ENCODE results near the gene NEMF. TPM values are rescaled to one million over a fixed set of nuclear protein-coding genes. Genes with fewer than 3 reads are reported as not detected.

Gene NEMF, protein sequence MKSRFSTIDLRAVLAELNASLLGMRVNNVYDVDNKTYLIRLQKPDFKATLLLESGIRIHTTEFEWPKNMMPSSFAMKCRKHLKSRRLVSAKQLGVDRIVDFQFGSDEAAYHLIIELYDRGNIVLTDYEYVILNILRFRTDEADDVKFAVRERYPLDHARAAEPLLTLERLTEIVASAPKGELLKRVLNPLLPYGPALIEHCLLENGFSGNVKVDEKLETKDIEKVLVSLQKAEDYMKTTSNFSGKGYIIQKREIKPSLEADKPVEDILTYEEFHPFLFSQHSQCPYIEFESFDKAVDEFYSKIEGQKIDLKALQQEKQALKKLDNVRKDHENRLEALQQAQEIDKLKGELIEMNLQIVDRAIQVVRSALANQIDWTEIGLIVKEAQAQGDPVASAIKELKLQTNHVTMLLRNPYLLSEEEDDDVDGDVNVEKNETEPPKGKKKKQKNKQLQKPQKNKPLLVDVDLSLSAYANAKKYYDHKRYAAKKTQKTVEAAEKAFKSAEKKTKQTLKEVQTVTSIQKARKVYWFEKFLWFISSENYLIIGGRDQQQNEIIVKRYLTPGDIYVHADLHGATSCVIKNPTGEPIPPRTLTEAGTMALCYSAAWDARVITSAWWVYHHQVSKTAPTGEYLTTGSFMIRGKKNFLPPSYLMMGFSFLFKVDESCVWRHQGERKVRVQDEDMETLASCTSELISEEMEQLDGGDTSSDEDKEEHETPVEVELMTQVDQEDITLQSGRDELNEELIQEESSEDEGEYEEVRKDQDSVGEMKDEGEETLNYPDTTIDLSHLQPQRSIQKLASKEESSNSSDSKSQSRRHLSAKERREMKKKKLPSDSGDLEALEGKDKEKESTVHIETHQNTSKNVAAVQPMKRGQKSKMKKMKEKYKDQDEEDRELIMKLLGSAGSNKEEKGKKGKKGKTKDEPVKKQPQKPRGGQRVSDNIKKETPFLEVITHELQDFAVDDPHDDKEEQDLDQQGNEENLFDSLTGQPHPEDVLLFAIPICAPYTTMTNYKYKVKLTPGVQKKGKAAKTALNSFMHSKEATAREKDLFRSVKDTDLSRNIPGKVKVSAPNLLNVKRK
- total RNA-seq, result 67.4 and 86.0 TPM in 2 replicates

GRCh38 chr14:49852301-49853157 lies at the start of gene NEMF:
Gene NEMF, minus strand, starts transcription at chr14:49852788. Its CDS starts 35 bp downstream, at chr14:49852753.

DNA sequence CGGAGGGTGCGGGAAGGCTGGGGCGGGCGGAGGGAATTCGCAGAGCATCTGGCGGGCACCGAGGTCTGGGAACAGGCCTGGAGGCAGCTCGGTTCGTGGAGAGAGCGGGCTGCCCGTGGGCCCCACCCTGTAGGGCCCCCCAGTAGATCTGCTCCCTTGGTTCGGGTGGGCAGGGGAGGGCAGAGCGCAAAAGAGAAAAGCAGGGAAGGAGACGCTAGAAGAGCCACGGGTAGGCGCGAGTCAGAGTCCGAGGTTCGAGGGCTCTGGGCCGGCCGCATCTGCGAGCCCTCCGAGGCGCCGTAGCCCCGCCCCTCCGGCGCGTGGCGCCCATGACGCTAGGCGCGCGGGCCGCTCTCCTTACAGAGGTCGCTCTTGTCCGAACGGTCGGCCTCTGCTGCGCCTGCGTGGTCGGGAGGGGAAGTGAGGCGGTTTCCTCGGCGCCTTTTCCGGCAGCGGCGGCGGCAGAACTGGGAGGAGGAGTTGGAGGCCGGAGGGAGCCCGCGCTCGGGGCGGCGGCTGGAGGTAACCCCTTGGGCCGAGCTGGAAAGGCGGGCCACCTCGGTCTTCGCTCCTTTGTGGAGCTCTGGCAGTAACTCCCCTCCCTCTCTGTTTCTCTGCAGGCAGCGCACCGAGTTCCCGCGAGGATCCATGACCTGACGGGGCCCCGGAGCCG lies 40.2 kb upstream of the NEMF start, which contains the start of gene ARF6:
Gene ARF6 (plus strand): TSS at position 447 of the 673 bp plus-strand sequence. CDS start 655 bp downstream, outside the sequence.

GRCh38 chr14:49767571-49768300 lies 84.9 kb downstream of the NEMF start, which contains the start of gene KLHDC2:
Gene KLHDC2, plus strand, starts transcription at chr14:49768153. Its CDS starts 316 bp downstream, at chr14:49768469.

Other genes starting within 250 kb of the NEMF start
- gene RPL36AL, start 232.2 kb downstream of the NEMF start, total RNA-seq, result 187 and 212 TPM in 2 replicates
- gene MGAT2, start 232.0 kb downstream of the NEMF start, total RNA-seq, result 101 and 102 TPM in 2 replicates
- gene DNAAF2, start 217.5 kb downstream of the NEMF start, total RNA-seq, result 7.1 and 10.4 TPM in 2 replicates
- 2.4 and 7.8 TPM in 2 replicates for gene POLE2, start 164.6 kb downstream of the NEMF start, total RNA-seq
- gene KLHDC1, start 159.7 kb downstream of the NEMF start, total RNA-seq, result 2.0 and 3.6 TPM in 2 replicates
- gene KLHDC2, start 84.6 kb downstream of the NEMF start, total RNA-seq, result 49.5 and 76.0 TPM in 2 replicates
- gene ARF6, start 40.3 kb upstream of the NEMF start, total RNA-seq, result 37.7 and 57.7 TPM in 2 replicates